GM12874 (cell line): ENCODE measurements around the gene PDE4B.

Experiments
- TF ChIP-seq, protein P1 (sequence below): IDR thresholded peaks from 2 replicates; pipeline ENCODE4 v1.5.1; 2011; ENCODE audit warnings: low read depth, mild to moderate bottlenecking, control low read depth, low read length, moderate library complexity; ENCODE audit not compliant: insufficient read depth

PDE4B gene

GRCh38 chr1:65904681-65905083 is 112.0 kb downstream of the PDE4B start:
- TF ChIP-seq, protein P1, sequence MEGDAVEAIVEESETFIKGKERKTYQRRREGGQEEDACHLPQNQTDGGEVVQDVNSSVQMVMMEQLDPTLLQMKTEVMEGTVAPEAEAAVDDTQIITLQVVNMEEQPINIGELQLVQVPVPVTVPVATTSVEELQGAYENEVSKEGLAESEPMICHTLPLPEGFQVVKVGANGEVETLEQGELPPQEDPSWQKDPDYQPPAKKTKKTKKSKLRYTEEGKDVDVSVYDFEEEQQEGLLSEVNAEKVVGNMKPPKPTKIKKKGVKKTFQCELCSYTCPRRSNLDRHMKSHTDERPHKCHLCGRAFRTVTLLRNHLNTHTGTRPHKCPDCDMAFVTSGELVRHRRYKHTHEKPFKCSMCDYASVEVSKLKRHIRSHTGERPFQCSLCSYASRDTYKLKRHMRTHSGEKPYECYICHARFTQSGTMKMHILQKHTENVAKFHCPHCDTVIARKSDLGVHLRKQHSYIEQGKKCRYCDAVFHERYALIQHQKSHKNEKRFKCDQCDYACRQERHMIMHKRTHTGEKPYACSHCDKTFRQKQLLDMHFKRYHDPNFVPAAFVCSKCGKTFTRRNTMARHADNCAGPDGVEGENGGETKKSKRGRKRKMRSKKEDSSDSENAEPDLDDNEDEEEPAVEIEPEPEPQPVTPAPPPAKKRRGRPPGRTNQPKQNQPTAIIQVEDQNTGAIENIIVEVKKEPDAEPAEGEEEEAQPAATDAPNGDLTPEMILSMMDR: no peak

DNA sequence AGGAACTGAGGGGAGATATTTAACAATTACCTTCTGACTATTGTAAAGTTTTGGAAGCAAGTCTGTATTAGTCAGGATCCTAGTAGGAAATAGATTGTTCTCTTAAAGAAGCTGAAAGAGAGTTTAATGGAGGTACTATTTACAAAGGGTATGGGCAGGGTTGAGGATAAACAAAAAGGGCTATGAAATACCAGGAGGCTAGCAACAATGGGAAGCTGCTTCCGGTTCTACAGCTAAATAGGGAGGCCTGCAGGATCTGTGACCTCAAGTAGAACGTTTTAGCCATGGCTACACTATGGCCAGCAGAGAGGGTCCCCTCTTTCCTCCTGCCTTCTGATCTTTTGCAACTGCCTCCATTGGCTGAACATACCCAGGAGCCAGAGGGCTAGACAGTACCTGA is 117.7 kb downstream of the PDE4B start:
- TF ChIP-seq, protein P1: no peak

GRCh38 chr1:65911679-65912078 is 119.0 kb downstream of the PDE4B start:
- TF ChIP-seq, protein P1: no peak

GRCh38 chr1:65918564-65918963 is 125.9 kb downstream of the PDE4B start:
- TF ChIP-seq, protein P1: no peak

GRCh38 chr1:65921446-65921845 is 128.8 kb downstream of the PDE4B start:
- TF ChIP-seq, protein P1: no peak

DNA sequence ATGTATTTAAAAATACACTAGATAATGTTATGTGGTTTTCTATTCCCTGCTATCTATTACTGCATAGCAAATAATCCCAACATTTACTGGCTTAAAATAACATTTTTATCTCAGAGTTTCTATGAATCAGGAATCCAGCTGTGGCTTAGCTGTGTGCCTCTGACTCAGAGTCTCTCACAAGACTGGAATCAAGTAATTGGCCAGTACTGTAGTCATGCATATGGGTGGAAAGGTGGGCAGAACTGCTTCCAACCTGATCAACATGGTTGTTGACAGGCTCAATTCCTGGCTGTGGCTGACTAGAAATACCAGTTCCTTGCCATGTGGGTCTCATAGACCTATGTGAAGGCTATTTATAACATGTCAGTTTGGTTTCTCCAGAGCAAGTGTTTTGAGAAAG is 131.8 kb downstream of the PDE4B start:
- TF ChIP-seq, protein P1: no peak

GRCh38 chr1:65938506-65938905 is 145.8 kb downstream of the PDE4B start:
- TF ChIP-seq, protein P1: no peak

- TF ChIP-seq, protein P1: no peak
These were observed 146.5 kb downstream of the PDE4B start for GRCh38 chr1:65939191-65939590.
